ENCODE results near the gene CRACDL.

GRCh38 chr2:98801921-98802321 is 134.1 kb downstream of the CRACDL start:
- TF ChIP-seq ZNF331 (CRISPR knock-in tag; IDR thresholded peaks at IDR 0.05) (no peak), PHF8 (CRISPR knock-in tag; IDR thresholded peaks at IDR 0.05) (no peak), ZNF644 (CRISPR knock-in tag; IDR thresholded peaks at IDR 0.05; ENCODE audit: low read depth) (no peak), EZH2 (conservative IDR thresholded peaks at IDR 0.05; ENCODE audit: low read depth, low read length) (no peak), POLR2A (IDR thresholded peaks at IDR 0.05; ENCODE audit: insufficient read depth in 1 of 2, low read depth in 2 of 2, low read length in 2 of 2) (no peak), ZNF720 (CRISPR knock-in tag; IDR thresholded peaks at IDR 0.05) (no peak), FOXP1 (IDR thresholded peaks at IDR 0.05) (no peak), FOXP1 (CRISPR knock-in tag; IDR thresholded peaks at IDR 0.05) (no peak), SKI (IDR thresholded peaks at IDR 0.05; ENCODE audit: partially characterized antibody) (no peak), STAT6 (CRISPR knock-in tag; IDR thresholded peaks at IDR 0.05; ENCODE audit: borderline replicate concordance) (no peak), ZNF292 (CRISPR knock-in tag; IDR thresholded peaks at IDR 0.05; ENCODE audit: borderline replicate concordance, low read depth) (no peak), KDM3A (CRISPR knock-in tag; IDR thresholded peaks at IDR 0.05; ENCODE audit: low read depth) (no peak), ZMAT3 (CRISPR knock-in tag; conservative IDR thresholded peaks at IDR 0.05) (no peak)
- TF ChIP-seq, protein P1, sequence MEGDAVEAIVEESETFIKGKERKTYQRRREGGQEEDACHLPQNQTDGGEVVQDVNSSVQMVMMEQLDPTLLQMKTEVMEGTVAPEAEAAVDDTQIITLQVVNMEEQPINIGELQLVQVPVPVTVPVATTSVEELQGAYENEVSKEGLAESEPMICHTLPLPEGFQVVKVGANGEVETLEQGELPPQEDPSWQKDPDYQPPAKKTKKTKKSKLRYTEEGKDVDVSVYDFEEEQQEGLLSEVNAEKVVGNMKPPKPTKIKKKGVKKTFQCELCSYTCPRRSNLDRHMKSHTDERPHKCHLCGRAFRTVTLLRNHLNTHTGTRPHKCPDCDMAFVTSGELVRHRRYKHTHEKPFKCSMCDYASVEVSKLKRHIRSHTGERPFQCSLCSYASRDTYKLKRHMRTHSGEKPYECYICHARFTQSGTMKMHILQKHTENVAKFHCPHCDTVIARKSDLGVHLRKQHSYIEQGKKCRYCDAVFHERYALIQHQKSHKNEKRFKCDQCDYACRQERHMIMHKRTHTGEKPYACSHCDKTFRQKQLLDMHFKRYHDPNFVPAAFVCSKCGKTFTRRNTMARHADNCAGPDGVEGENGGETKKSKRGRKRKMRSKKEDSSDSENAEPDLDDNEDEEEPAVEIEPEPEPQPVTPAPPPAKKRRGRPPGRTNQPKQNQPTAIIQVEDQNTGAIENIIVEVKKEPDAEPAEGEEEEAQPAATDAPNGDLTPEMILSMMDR (CRISPR knock-in tag; IDR thresholded peaks at IDR 0.05): no peak
